B cell (primary cell): ENCODE results near the gene KNL1. TPM values are rescaled to one million over a fixed set of nuclear protein-coding genes. Genes with fewer than 3 reads are reported as not detected.

Source experiments
- ATAC-seq: fragments of 200-7000 bp; cut with Tn5 transposase; one replicate; pipeline ENCODE4 v1.10.0; 2021; ENCODE audit warnings: low read depth, mild to moderate bottlenecking, moderate number of reproducible peaks, moderate library complexity
- CTCF ChIA-PET: fragments of 350-600 bp; sonication (Branson Sonifier 250); formaldehyde crosslinking; loops from one replicate; lab custom pipeline; 2021; ENCODE audit warnings: antibody characterized with exemption, inconsistent platforms; lab: Charles Lee
- POLR2A ChIA-PET: fragments of 350-600 bp; sonication (Branson Sonifier 250); formaldehyde crosslinking; loops from one replicate; lab custom pipeline; 2021; ENCODE audit warnings: antibody characterized with exemption; lab: Charles Lee
- DNase-seq: peaks from one replicate; pipeline ENCODE4 v3.0.0; 2013
- H2AFZ ChIP-seq: 2 replicates; pipeline ENCODE4 v1.6.1; 2012; ENCODE audit warnings: mild to moderate bottlenecking, low read depth, low read length; ENCODE audit not compliant: insufficient read depth, poor library complexity, severe bottlenecking
- H3K27ac ChIP-seq, 2 donors: 1 replicate in 1 of 2; 2 replicates in 1 of 2; pipeline ENCODE4 v1.5.1; 2012 to 2013; ENCODE audit warnings: low read length in 2 of 2, mild to moderate bottlenecking in 2 of 2, moderate library complexity in 1 of 2
- H3K27me3 ChIP-seq, 4 experiments: fragments of 200-600 bp in 1 of 4; sonication (generic) in 1 of 4; replicated peaks in 1 of 4; 1 replicate in 2 of 4; 2 replicates in 2 of 4; pipeline versions ENCODE4 v1.6.1 to v1.7.0; 2013 to 2016; ENCODE audit warnings: low read length in 3 of 4, mild to moderate bottlenecking in 2 of 4, mixed read lengths in 1 of 4, moderate library complexity in 1 of 4; ENCODE audit not compliant: insufficient read depth in 4 of 4, control insufficient read depth in 3 of 4; ENCODE audit errors: control extremely low read depth in 1 of 4
- H3K36me3 ChIP-seq, 2 experiments: replicated peaks in 1 of 2; 1 replicate in 1 of 2; 2 replicates in 1 of 2; pipeline versions ENCODE4 v1.6.1 to v1.7.1; 2013; ENCODE audit warnings: low read length in 1 of 2; ENCODE audit not compliant: insufficient read depth in 2 of 2, control insufficient read depth in 1 of 2; ENCODE audit errors: control extremely low read depth in 1 of 2, extremely low read depth in 1 of 2
- H3K4me1 ChIP-seq, 2 donors: fragments of 200-600 bp in 1 of 2; sonication (generic) in 1 of 2; 1 replicate in 1 of 2; 2 replicates in 1 of 2; pipeline versions ENCODE4 v1.5.1 to v1.6.1; 2013 to 2017; ENCODE audit warnings: low read length in 2 of 2; ENCODE audit not compliant: control insufficient read depth in 2 of 2, insufficient read depth in 2 of 2
- H3K4me2 ChIP-seq: replicated peaks from 2 replicates; pipeline ENCODE3; 2012; ENCODE audit warnings: mild to moderate bottlenecking, low read depth, low read length; ENCODE audit not compliant: poor library complexity, severe bottlenecking
- H3K4me3 ChIP-seq, 5 experiments: fragments of 200-600 bp in 1 of 5; sonication (generic) in 1 of 5; 1 replicate in 3 of 5; 2 replicates in 2 of 5; pipeline versions ENCODE4 v1.5.1 to v1.7.0; 2011 to 2016; ENCODE audit warnings: low read length in 4 of 5, mild to moderate bottlenecking in 4 of 5, low read depth in 2 of 5, control low read depth in 1 of 5, moderate library complexity in 1 of 5; ENCODE audit not compliant: insufficient read depth in 1 of 5; ENCODE audit errors: control extremely low read depth in 1 of 5, extremely low read depth in 1 of 5
- H3K79me2 ChIP-seq: fragments of 200-600 bp; sonication (generic); one replicate; pipeline ENCODE4 v1.6.0; 2016; ENCODE audit warnings: low read length; ENCODE audit not compliant: control insufficient read depth, insufficient read depth
- H3K9ac ChIP-seq: fragments of 200-600 bp; sonication (generic); 2 replicates; pipeline ENCODE4 v1.6.1; 2017; ENCODE audit warnings: mild to moderate bottlenecking, low read length, moderate library complexity
- H3K9me3 ChIP-seq, 3 donors: one replicate each; pipeline versions ENCODE4 v1.6.1 to v1.7.1; 2013; ENCODE audit warnings: low read length in 2 of 3; ENCODE audit not compliant: control insufficient read depth in 2 of 3, insufficient read depth in 1 of 3; ENCODE audit errors: control extremely low read depth in 1 of 3
- H4K20me1 ChIP-seq: 2 replicates; pipeline ENCODE4 v1.6.0; 2012; ENCODE audit warnings: mild to moderate bottlenecking, low read length; ENCODE audit not compliant: insufficient read depth, control insufficient read depth, poor library complexity, severe bottlenecking
- H3K27ac Mint-ChIP-seq: one replicate; pipeline ENCODE4 v1.8.0; 2021; ENCODE audit warnings: mixed read lengths
- H3K27me3 Mint-ChIP-seq: one replicate; pipeline ENCODE4 v1.8.0; 2021; ENCODE audit warnings: mixed read lengths
- H3K4me1 Mint-ChIP-seq: one replicate; pipeline ENCODE4 v1.8.0; 2021; ENCODE audit warnings: mixed read lengths
- H3K4me3 Mint-ChIP-seq: one replicate; pipeline ENCODE4 v1.8.0; 2021; ENCODE audit warnings: mixed read lengths
- H3K9me3 Mint-ChIP-seq: one replicate; pipeline ENCODE4 v1.8.0; 2022; ENCODE audit warnings: mixed read lengths; ENCODE audit not compliant: insufficient read depth
- CTCF ChIP-seq: fragments of 200-600 bp; IDR thresholded peaks from one replicate; pipeline ENCODE4 v1.8.0; 2022; ENCODE audit warnings: antibody characterized with exemption, mild to moderate bottlenecking
- EZH2 ChIP-seq: IDR thresholded peaks from 2 replicates; pipeline ENCODE4 v1.6.1; 2012; ENCODE audit warnings: borderline replicate concordance, low read depth, mild to moderate bottlenecking, moderate library complexity, low read length; ENCODE audit not compliant: insufficient read depth, poor library complexity, severe bottlenecking
- WGBS: methylation state at CpG from one replicate; pipeline ENCODE4 v1.1.5; 2013; ENCODE audit warnings: missing lambda C conversion rate; ENCODE audit not compliant: insufficient coverage; 5-methylcytosine and 5-hydroxymethylcytosine counted together
- intact Hi-C: fragments of 100-400 bp; cut with micrococcal nuclease; formaldehyde crosslinking; loops from one replicate; pipeline ENCODE4 v1.10.0; 2022
- polyA plus RNA-seq: library from polyadenylated mRNA; depleted of rRNA; stranded (reverse); fragments of >200 nt; gene quantifications from 2 replicates; pipeline ENCODE4 v1.2.3, GENCODE V29; 2012
- total RNA-seq, 2 donors: library from RNA; stranded (reverse); fragments of 120-200 nt in 1 of 2; gene quantifications; 1 replicate in 1 of 2; 2 replicates in 1 of 2; pipeline versions ENCODE4 v1.2.3 to v1.2.4, GENCODE V29; 2013 to 2022

Gene KNL1
- total and polyA plus RNA-seq, 2 donors (not counting 1 experiment from before 2014, with no cell fraction given) = 0.91 to 4.0 TPM

GRCh38 chr15:40650479-40650878 lies 56.4 kb downstream of the KNL1 start:
- Mint-ChIP-seq H3K27me3 (no peaks in the 10 kb centered on the region), H3K9me3 (no peaks in the 10 kb centered on the region), H3K27ac (no peak overlapping the region), H3K4me3 (no peak overlapping the region), H3K4me1 (peaks cover 9% of the 10 kb centered on the region)
- Histone ChIP-seq H3K4me3 (peak overlapping the region in 1 of 5 experiments; percentile 27), H4K20me1 (no peaks in the 10 kb centered on the region), H3K27me3 (no peaks in the 10 kb centered on the region), H3K79me2 (no peaks in the 10 kb centered on the region), H3K27ac (peak overlapping the region in 1 of 2 donors; percentile 51), H3K9me3 (no peaks in the 10 kb centered on the region), H3K4me2 (peak overlapping the region; percentile 58), H3K36me3 (no peaks in the 10 kb centered on the region), H2AFZ (peak overlapping the region; percentile 64), H3K4me1 (peaks cover 10 to 11% of the 10 kb centered on the region in 2 donors), H3K9ac (peak overlapping the region; percentile 23)
- ATAC-seq (no peak), DNase-seq (no peak)
- POLR2A ChIA-PET = interaction anchor here (0.7 kb wide), 3 partner anchors 98 to 138 kb away, joined by 3 to 6 read pairs (median 4); no protein-coding TSS in a partner anchor
- TF ChIP-seq CTCF (no peak), EZH2 (no peak)
- CTCF ChIA-PET = interaction anchor here (0.7 to 1.3 kb wide), 3 partner anchors 52 to 303 kb away, joined by 3 to 7 read pairs (median 3); no protein-coding TSS in a partner anchor
- intact Hi-C loops = no loop called here

GRCh38 chr15:40660686-40661085 lies 66.6 kb downstream of the KNL1 start:
- Mint-ChIP-seq H3K4me3 (no peak overlapping the region), H3K9me3 (no peaks in the 10 kb centered on the region), H3K27ac (no peak overlapping the region), H3K27me3 (no peaks in the 10 kb centered on the region), H3K4me1 (peaks cover 2% of the 10 kb centered on the region)
- intact Hi-C loops = no loop called here
- 100% methylated on average over 1 of the region's 5 CpGs for WGBS
- no peak overlapping the region for H2AFZ ChIP-seq
- H3K4me3 ChIP-seq = no peak overlapping the region
- no peaks in the 10 kb centered on the region for H3K79me2 ChIP-seq
- H3K4me1 ChIP-seq = no peaks in the 10 kb centered on the region
- H3K27me3 ChIP-seq = no peaks in the 10 kb centered on the region
- H4K20me1 ChIP-seq = no peaks in the 10 kb centered on the region
- no peak overlapping the region for H3K4me2 ChIP-seq
- POLR2A ChIA-PET = no interaction called here
- no peaks in the 10 kb centered on the region for H3K9me3 ChIP-seq
- DNase-seq (no peak), ATAC-seq (no peak)
- H3K36me3 ChIP-seq = peaks cover 0 to 2% of the 10 kb centered on the region in 2 experiments
- no peak overlapping the region for H3K9ac ChIP-seq
- TF ChIP-seq CTCF (no peak), EZH2 (no peak)
- H3K27ac ChIP-seq = no peak overlapping the region
- CTCF ChIA-PET = interaction anchor here (0.7 kb wide), 1 partner anchor 293 kb away, joined by 4 read pairs; no protein-coding TSS in a partner anchor
